ENCODE data around the gene RNF41.

- TF ChIP-seq ZNF121 (CRISPR knock-in tag; IDR thresholded peaks at IDR 0.05), result no peak
- TF ChIP-seq CTCF (IDR thresholded peaks at IDR 0.05), result no peak; the same call in 1 of the 2 replicates
- no peak for TF ChIP-seq TEAD1 (CRISPR knock-in tag; IDR thresholded peaks at IDR 0.05)
- TF ChIP-seq MLX (CRISPR knock-in tag; IDR thresholded peaks at IDR 0.05), result no peak
- TF ChIP-seq USF2 (CRISPR knock-in tag; IDR thresholded peaks at IDR 0.05), result no peak
- no peak for TF ChIP-seq ZBTB21 (CRISPR knock-in tag; IDR thresholded peaks at IDR 0.05; ENCODE audit: borderline replicate concordance)
- TF ChIP-seq OVOL2 (CRISPR knock-in tag; IDR thresholded peaks at IDR 0.05; ENCODE audit: borderline replicate concordance), result no peak
- TF ChIP-seq GRHL2 (CRISPR knock-in tag; IDR thresholded peaks at IDR 0.05; ENCODE audit: insufficient replicate concordance, severe bottlenecking), result no peak
- TF ChIP-seq FOXP4 (CRISPR knock-in tag; IDR thresholded peaks at IDR 0.05), result no peak
- no peak for TF ChIP-seq MAX (CRISPR knock-in tag; IDR thresholded peaks at IDR 0.05)
- TF ChIP-seq ATF6 (CRISPR knock-in tag; IDR thresholded peaks at IDR 0.05), result no peak
- TF ChIP-seq ESRRA (CRISPR knock-in tag; IDR thresholded peaks at IDR 0.05; ENCODE audit: borderline replicate concordance), result no peak
Measured at GRCh38 chr12:56189099-56189917, 32.4 kb downstream of the RNF41 start, which contains the start of gene SMARCC2.

Data from WTC11 (cell line).